ENCODE data around the gene SLC38A3. TPM values are rescaled to one million over a fixed set of nuclear protein-coding genes. Genes with fewer than 3 reads are reported as not detected.

The SLC38A3 gene
- total and polyA plus RNA-seq, 2 of the 8 experiments (the other 6 are each of a cell fraction or from before 2014, with no cell fraction given), result 1.2 to 3.7 TPM

DNA sequence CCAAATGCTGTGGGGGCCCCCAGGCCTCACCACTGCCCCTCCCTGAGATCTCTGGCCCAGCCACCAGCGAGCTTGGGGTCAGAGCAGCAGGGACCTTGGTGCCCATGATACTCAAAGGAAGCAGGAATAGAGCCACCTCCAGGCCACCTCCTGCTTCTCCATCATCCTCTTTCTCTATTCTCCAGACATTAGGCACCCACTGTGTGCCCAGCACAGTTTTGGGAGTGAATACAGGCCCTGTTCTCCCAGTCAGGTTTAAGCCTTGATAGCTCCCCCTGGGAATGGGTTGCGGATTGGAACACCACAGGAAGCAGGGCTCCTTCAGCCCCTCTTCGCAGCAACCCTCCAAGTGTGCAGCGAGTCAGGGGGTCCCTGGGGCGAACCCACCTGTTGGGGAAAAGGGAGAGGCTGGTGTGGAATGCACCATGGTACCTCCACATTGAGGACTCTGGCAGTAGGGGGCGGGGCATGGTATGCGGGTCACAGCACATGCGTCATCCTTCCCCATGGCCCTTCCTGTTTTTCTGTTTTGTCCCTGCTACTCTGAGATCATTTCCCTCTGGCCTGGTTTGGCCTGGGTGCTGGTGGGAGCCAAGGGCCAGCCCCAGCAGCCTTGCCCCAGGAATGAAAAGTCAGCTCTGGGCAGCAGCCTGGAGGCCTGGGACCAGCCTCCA is 49.6 kb downstream of the SLC38A3 start:
- peaks cover 17 to 36% (median 24%) of the 10 kb centered on the region in 4 experiments; a peak in 7 of 8 replicates for H3K36me3 ChIP-seq (ENCODE audit: control insufficient read depth in 2 of 4, insufficient read depth in 4 of 4, low read length in 3 of 4)
- H4K91ac ChIP-seq (replicated peaks; ENCODE audit: insufficient read length, low read length), result no peak overlapping the region
- no peak overlapping the region for H2BK12ac ChIP-seq (ENCODE audit: low read depth, low read length)
- H3K79me2 ChIP-seq (ENCODE audit: control insufficient read depth in 1 of 2, insufficient read depth in 2 of 2, low read length in 2 of 2), result peaks cover 0 to 19% of the 10 kb centered on the region in 2 experiments; a peak in 3 of 4 replicates
- no peak overlapping the region for H2BK15ac ChIP-seq (ENCODE audit: low read length)
- no peak overlapping the region for H3K56ac ChIP-seq (replicated peaks; ENCODE audit: insufficient read length, low read depth, low read length)
- H2AK5ac ChIP-seq (ENCODE audit: low read depth, low read length), result no peak overlapping the region
- no peak overlapping the region for H2BK5ac ChIP-seq (ENCODE audit: low read depth, low read length)
- H3K4me2 ChIP-seq (ENCODE audit: insufficient read depth in 1 of 2, low read depth in 2 of 2, low read length in 2 of 2), result no peak overlapping the region
- H3K79me1 ChIP-seq (ENCODE audit: low read depth, low read length), result peaks cover 25% of the 10 kb centered on the region
- FAIRE-seq (no peak), DNase-seq (ENCODE audit: low read depth in 1 of 2, low spot score in 2 of 2) (no peak)
- H3K4me1 ChIP-seq (replicated peaks in 1 of 4; ENCODE audit: control insufficient read depth in 3 of 4, insufficient read depth in 4 of 4, low read length in 3 of 4), result peaks cover 0 to 3% (median 2%) of the 10 kb centered on the region in 4 experiments; a peak in 4 of 7 replicates
- no peak overlapping the region for H3K18ac ChIP-seq (ENCODE audit: extremely low read depth, low read length)
- no peak overlapping the region for H4K8ac ChIP-seq (ENCODE audit: extremely low read depth, insufficient read depth, low read length)
- no peak overlapping the region for H3K27ac ChIP-seq (ENCODE audit: low read depth, low read length)
- H3K27me3 ChIP-seq (replicated peaks in 1 of 4; ENCODE audit: control insufficient read depth in 3 of 4, extremely low read depth in 1 of 4, insufficient read depth in 3 of 4, low read length in 3 of 4), result no peaks in the 10 kb centered on the region
- no peak overlapping the region for H3K23ac ChIP-seq (ENCODE audit: insufficient read length)
- no peak overlapping the region for H4K5ac ChIP-seq (ENCODE audit: insufficient read length, low read depth, low read length)
- no peak overlapping the region for H3K4me3 ChIP-seq (ENCODE audit: extremely low read depth in 1 of 4, insufficient read depth in 2 of 4, low read depth in 3 of 4, low read length in 4 of 4)
- no peaks in the 10 kb centered on the region for H3K23me2 ChIP-seq (ENCODE audit: low read depth, low read length)
- peaks cover 5 to 35% of the 10 kb centered on the region in 2 experiments for H4K20me1 ChIP-seq (replicated peaks in 1 of 2; ENCODE audit: control insufficient read depth in 1 of 2, insufficient read depth in 2 of 2, low read length in 2 of 2)
- H2BK120ac ChIP-seq (replicated peaks; ENCODE audit: low read depth, low read length), result no peak overlapping the region
- H2AFZ ChIP-seq (ENCODE audit: low read length), result no peak overlapping the region
- WGBS, 2 experiments (ENCODE audit: extremely low coverage in 1 of 2, insufficient coverage in 1 of 2, insufficient read length in 1 of 2, insufficient replicate concordance in 2 of 2, low coverage in 1 of 2, low lambda C conversion rate in 2 of 2, missing lambda C conversion rate in 1 of 2), result 84% methylated on average over 8 of the region's 8 CpGs; no CpG with 5 or more reads in 1 of the 2 experiments
- no peak overlapping the region for H2BK20ac ChIP-seq (ENCODE audit: low read length)
- no peak overlapping the region for H3K4ac ChIP-seq (replicated peaks; ENCODE audit: insufficient read length, low read depth, low read length)
- H3K9ac ChIP-seq (replicated peaks in 1 of 4; ENCODE audit: extremely low read depth in 1 of 4, low read depth in 3 of 4, low read length in 3 of 4), result no peak overlapping the region
- H3K14ac ChIP-seq (ENCODE audit: insufficient read length), result no peak overlapping the region
- no peak for TF ChIP-seq SIX5 (IDR thresholded peaks at IDR 0.05; ENCODE audit: low read depth, low read length)
- no peak for TF ChIP-seq CHD2 (IDR thresholded peaks at IDR 0.05; ENCODE audit: low read length)
- TF ChIP-seq EP300 (IDR thresholded peaks at IDR 0.05; ENCODE audit: borderline replicate concordance in 1 of 2, low read depth in 2 of 2, low read length in 2 of 2), result no peak
- peak; percentile 43; the same call in 1 of the 2 replicates for TF ChIP-seq CREB1 (IDR thresholded peaks at IDR 0.05)
- TF ChIP-seq RBBP5 (IDR thresholded peaks at IDR 0.05; ENCODE audit: borderline replicate concordance, low read depth, low read length), result no peak
- CTCF ChIA-PET (ENCODE audit: partially characterized antibody), result interaction anchor here (1.3 to 53.5 kb wide), 7 partner anchors 6 to 66 kb away, joined by 4 to 2149 read pairs (median 142); partner anchors contain the start of genes GNAI2, GNAT1, LSMEM2 and SEMA3B
- H3K9me3 ChIP-seq (ENCODE audit: insufficient read depth in 2 of 2, low read depth in 1 of 2, low read length in 1 of 2), result no peaks in the 10 kb centered on the region
- POLR2A ChIA-PET (ENCODE audit: partially characterized antibody), result interaction anchor here (0.6 to 3.0 kb wide), 9 partner anchors 8 to 144 kb away, joined by 3 to 12 read pairs (median 4); partner anchors contain the start of gene GNAI2

Data from H1 (cell line).